ENCODE measurements around the gene TMBIM1. TPM values are rescaled to one million over a fixed set of nuclear protein-coding genes. Genes with fewer than 3 reads are reported as not detected.

The TMBIM1 gene
- polyA plus RNA-seq, 3 donors, result 101 to 139 (median 129) TPM

DNA sequence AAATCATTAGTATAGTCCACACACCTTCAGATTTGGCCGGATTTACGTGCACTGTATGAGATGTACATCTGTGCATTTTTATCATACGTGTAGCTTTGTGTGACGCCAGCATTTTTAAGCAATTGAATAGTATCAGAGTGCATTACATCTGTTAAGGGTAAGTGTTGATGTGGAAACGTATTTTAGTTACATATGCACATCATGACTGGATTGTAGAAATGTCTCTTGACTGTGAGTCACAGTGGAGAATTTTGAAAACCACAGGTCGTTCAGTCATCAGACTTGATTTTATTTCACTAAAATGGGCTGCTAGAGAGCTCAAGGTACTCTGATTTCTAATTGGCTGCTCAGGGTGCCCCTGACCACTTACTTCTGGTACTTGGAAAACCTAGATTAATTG, 36.9 kb downstream of the TMBIM1 start:
- H3K9ac ChIP-seq (ENCODE audit: insufficient read depth, low read length, poor library complexity, severe bottlenecking), result no peak overlapping the region
- H3K4me1 Mint-ChIP-seq, result peaks cover 75% of the 10 kb centered on the region
- peaks cover 59% of the 10 kb centered on the region for H3K79me2 ChIP-seq (ENCODE audit: insufficient read depth, low read length)
- peaks cover 67% of the 10 kb centered on the region for H4K20me1 ChIP-seq (ENCODE audit: insufficient read depth, low read length)
- H3K36me3 Mint-ChIP-seq, result peaks cover 55 to 66% of the 10 kb centered on the region in 2 donors
- no peak overlapping the region for H2AFZ ChIP-seq (ENCODE audit: insufficient read depth, low read depth, low read length, poor library complexity, severe bottlenecking)
- peak overlapping the region in 1 of 2 donors; percentile 93 for H3K27ac ChIP-seq (ENCODE audit: low read depth in 1 of 2, low read length in 2 of 2)
- TF ChIP-seq CTCF (IDR thresholded peaks at IDR 0.05), result no peak
- intact Hi-C loops (cut with micrococcal nuclease), result loop anchor here in 1 of 2 donors (5.0 kb wide), 2 partner anchors 38 to 68 kb away; partner anchors contain the start of gene ARPC2
- DNase-seq, result peak in 2 of 3 donors; percentile 46 to 64
- 63% methylated on average over 2 of the region's 6 CpGs for WGBS (ENCODE audit: insufficient coverage)
- no peak overlapping the region for H3K4me3 Mint-ChIP-seq
- peaks cover 57 to 59% of the 10 kb centered on the region in 2 donors for H3K36me3 ChIP-seq (replicated peaks in 1 of 2; ENCODE audit: control insufficient read depth in 1 of 2, insufficient read depth in 2 of 2, low read length in 2 of 2)
- no peaks in the 10 kb centered on the region for H3K9me3 Mint-ChIP-seq
- H3K4me3 ChIP-seq (replicated peaks in 1 of 3; ENCODE audit: low read depth in 2 of 3, low read length in 3 of 3), result no peak overlapping the region
- H3K27me3 ChIP-seq (ENCODE audit: control insufficient read depth in 2 of 2, insufficient read depth in 2 of 2, low read length in 2 of 2), result no peaks in the 10 kb centered on the region
- H3K27ac Mint-ChIP-seq, result peak overlapping the region in 5 of 7 donors; percentile 84 to 97 (median 91)
- H3K4me1 ChIP-seq (ENCODE audit: control insufficient read depth in 1 of 2, insufficient read depth in 2 of 2, low read length in 2 of 2), result peaks cover 54 to 68% of the 10 kb centered on the region in 2 donors
- no peaks in the 10 kb centered on the region for H3K27me3 Mint-ChIP-seq (ENCODE audit: low read depth in 3 of 3)
- H3K9me3 ChIP-seq (replicated peaks in 1 of 2; ENCODE audit: control insufficient read depth in 1 of 2, insufficient read depth in 1 of 2, low read length in 2 of 2), result no peaks in the 10 kb centered on the region
- H3K4me2 ChIP-seq (replicated peaks; ENCODE audit: extremely low read depth, low read length, poor library complexity, severe bottlenecking), result no peak overlapping the region

DNA sequence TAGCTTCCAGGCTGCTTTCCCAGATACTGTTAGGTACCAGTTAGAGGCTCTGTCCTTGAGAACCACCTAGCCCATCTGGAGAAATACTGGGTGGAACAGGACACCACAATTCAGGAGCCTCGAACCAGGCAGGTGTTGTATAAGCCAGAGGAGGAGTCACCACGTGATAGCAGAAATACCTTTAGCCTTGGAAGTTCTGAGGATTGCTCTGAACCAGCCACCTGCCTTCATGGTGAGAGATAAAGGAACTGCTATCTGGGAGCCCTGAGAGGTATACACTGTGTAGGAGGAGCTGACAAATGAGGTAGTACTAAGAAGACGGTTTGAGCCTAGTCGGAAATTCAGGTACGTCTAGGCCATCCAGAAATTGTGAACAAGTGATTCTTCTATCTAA, 39.1 kb downstream of the TMBIM1 start:
- H3K27me3 Mint-ChIP-seq (ENCODE audit: low read depth in 3 of 3), result no peaks in the 10 kb centered on the region
- DNase-seq, result no peak
- WGBS (ENCODE audit: insufficient coverage), result 100% methylated on average over 5 of the region's 5 CpGs
- Histone ChIP-seq H3K27ac (ENCODE audit: low read depth in 1 of 2, low read length in 2 of 2) (peak overlapping the region in 1 of 2 donors; percentile 68), H3K4me1 (ENCODE audit: control insufficient read depth in 1 of 2, insufficient read depth in 2 of 2, low read length in 2 of 2) (peaks cover 32 to 45% of the 10 kb centered on the region in 2 donors), H3K79me2 (ENCODE audit: insufficient read depth, low read length) (peaks cover 63% of the 10 kb centered on the region), H3K4me2 (replicated peaks; ENCODE audit: extremely low read depth, low read length, poor library complexity, severe bottlenecking) (no peak overlapping the region), H3K4me3 (replicated peaks in 1 of 3; ENCODE audit: low read depth in 2 of 3, low read length in 3 of 3) (no peak overlapping the region), H3K36me3 (replicated peaks in 1 of 2; ENCODE audit: control insufficient read depth in 1 of 2, insufficient read depth in 2 of 2, low read length in 2 of 2) (peaks cover 78 to 81% of the 10 kb centered on the region in 2 donors), H3K27me3 (ENCODE audit: control insufficient read depth in 2 of 2, insufficient read depth in 2 of 2, low read length in 2 of 2) (no peaks in the 10 kb centered on the region), H4K20me1 (ENCODE audit: insufficient read depth, low read length) (peaks cover 90% of the 10 kb centered on the region), H3K9ac (ENCODE audit: insufficient read depth, low read length, poor library complexity, severe bottlenecking) (no peak overlapping the region), H3K9me3 (replicated peaks in 1 of 2; ENCODE audit: control insufficient read depth in 1 of 2, insufficient read depth in 1 of 2, low read length in 2 of 2) (no peaks in the 10 kb centered on the region), H2AFZ (ENCODE audit: insufficient read depth, low read depth, low read length, poor library complexity, severe bottlenecking) (no peak overlapping the region)
- peak overlapping the region; percentile 17 to 85 (median 48) for H3K27ac Mint-ChIP-seq
- intact Hi-C loops (cut with micrococcal nuclease), result no loop called here
- no peaks in the 10 kb centered on the region for H3K9me3 Mint-ChIP-seq
- no peak overlapping the region for H3K4me3 Mint-ChIP-seq
- H3K4me1 Mint-ChIP-seq, result peaks cover 53% of the 10 kb centered on the region
- no peak for TF ChIP-seq CTCF (IDR thresholded peaks at IDR 0.05)
- H3K36me3 Mint-ChIP-seq, result peaks cover 74 to 83% of the 10 kb centered on the region in 2 donors
